B cell (primary cell): ENCODE results near the gene SNCAIP. TPM values are rescaled to one million over a fixed set of nuclear protein-coding genes. Genes with fewer than 3 reads are reported as not detected.

ENCODE experiments used
- ATAC-seq: fragments of 200-7000 bp; cut with Tn5 transposase; one replicate; pipeline ENCODE4 v1.10.0; 2021; ENCODE audit warnings: low read depth, mild to moderate bottlenecking, moderate number of reproducible peaks, moderate library complexity
- CTCF ChIA-PET: fragments of 350-600 bp; sonication (Branson Sonifier 250); formaldehyde crosslinking; loops from one replicate; lab custom pipeline; 2021; ENCODE audit warnings: antibody characterized with exemption, inconsistent platforms; lab: Charles Lee
- POLR2A ChIA-PET: fragments of 350-600 bp; sonication (Branson Sonifier 250); formaldehyde crosslinking; loops from one replicate; lab custom pipeline; 2021; ENCODE audit warnings: antibody characterized with exemption; lab: Charles Lee
- DNase-seq: peaks from one replicate; pipeline ENCODE4 v3.0.0; 2013
- H2AFZ ChIP-seq: 2 replicates; pipeline ENCODE4 v1.6.1; 2012; ENCODE audit warnings: mild to moderate bottlenecking, low read depth, low read length; ENCODE audit not compliant: insufficient read depth, poor library complexity, severe bottlenecking
- H3K27ac ChIP-seq, 2 donors: 1 replicate in 1 of 2; 2 replicates in 1 of 2; pipeline ENCODE4 v1.5.1; 2012 to 2013; ENCODE audit warnings: low read length in 2 of 2, mild to moderate bottlenecking in 2 of 2, moderate library complexity in 1 of 2
- H3K27me3 ChIP-seq, 4 experiments: fragments of 200-600 bp in 1 of 4; sonication (generic) in 1 of 4; replicated peaks in 1 of 4; 1 replicate in 2 of 4; 2 replicates in 2 of 4; pipeline versions ENCODE4 v1.6.1 to v1.7.0; 2013 to 2016; ENCODE audit warnings: low read length in 3 of 4, mild to moderate bottlenecking in 2 of 4, mixed read lengths in 1 of 4, moderate library complexity in 1 of 4; ENCODE audit not compliant: insufficient read depth in 4 of 4, control insufficient read depth in 3 of 4; ENCODE audit errors: control extremely low read depth in 1 of 4
- H3K36me3 ChIP-seq, 2 experiments: replicated peaks in 1 of 2; 1 replicate in 1 of 2; 2 replicates in 1 of 2; pipeline versions ENCODE4 v1.6.1 to v1.7.1; 2013; ENCODE audit warnings: low read length in 1 of 2; ENCODE audit not compliant: insufficient read depth in 2 of 2, control insufficient read depth in 1 of 2; ENCODE audit errors: control extremely low read depth in 1 of 2, extremely low read depth in 1 of 2
- H3K4me1 ChIP-seq, 2 donors: fragments of 200-600 bp in 1 of 2; sonication (generic) in 1 of 2; 1 replicate in 1 of 2; 2 replicates in 1 of 2; pipeline versions ENCODE4 v1.5.1 to v1.6.1; 2013 to 2017; ENCODE audit warnings: low read length in 2 of 2; ENCODE audit not compliant: control insufficient read depth in 2 of 2, insufficient read depth in 2 of 2
- H3K4me2 ChIP-seq: replicated peaks from 2 replicates; pipeline ENCODE3; 2012; ENCODE audit warnings: mild to moderate bottlenecking, low read depth, low read length; ENCODE audit not compliant: poor library complexity, severe bottlenecking
- H3K4me3 ChIP-seq, 5 experiments: fragments of 200-600 bp in 1 of 5; sonication (generic) in 1 of 5; 1 replicate in 3 of 5; 2 replicates in 2 of 5; pipeline versions ENCODE4 v1.5.1 to v1.7.0; 2011 to 2016; ENCODE audit warnings: low read length in 4 of 5, mild to moderate bottlenecking in 4 of 5, low read depth in 2 of 5, control low read depth in 1 of 5, moderate library complexity in 1 of 5; ENCODE audit not compliant: insufficient read depth in 1 of 5; ENCODE audit errors: control extremely low read depth in 1 of 5, extremely low read depth in 1 of 5
- H3K79me2 ChIP-seq: fragments of 200-600 bp; sonication (generic); one replicate; pipeline ENCODE4 v1.6.0; 2016; ENCODE audit warnings: low read length; ENCODE audit not compliant: control insufficient read depth, insufficient read depth
- H3K9ac ChIP-seq: fragments of 200-600 bp; sonication (generic); 2 replicates; pipeline ENCODE4 v1.6.1; 2017; ENCODE audit warnings: mild to moderate bottlenecking, low read length, moderate library complexity
- H3K9me3 ChIP-seq, 3 donors: one replicate each; pipeline versions ENCODE4 v1.6.1 to v1.7.1; 2013; ENCODE audit warnings: low read length in 2 of 3; ENCODE audit not compliant: control insufficient read depth in 2 of 3, insufficient read depth in 1 of 3; ENCODE audit errors: control extremely low read depth in 1 of 3
- H4K20me1 ChIP-seq: 2 replicates; pipeline ENCODE4 v1.6.0; 2012; ENCODE audit warnings: mild to moderate bottlenecking, low read length; ENCODE audit not compliant: insufficient read depth, control insufficient read depth, poor library complexity, severe bottlenecking
- H3K27ac Mint-ChIP-seq: one replicate; pipeline ENCODE4 v1.8.0; 2021; ENCODE audit warnings: mixed read lengths
- H3K27me3 Mint-ChIP-seq: one replicate; pipeline ENCODE4 v1.8.0; 2021; ENCODE audit warnings: mixed read lengths
- H3K4me1 Mint-ChIP-seq: one replicate; pipeline ENCODE4 v1.8.0; 2021; ENCODE audit warnings: mixed read lengths
- H3K4me3 Mint-ChIP-seq: one replicate; pipeline ENCODE4 v1.8.0; 2021; ENCODE audit warnings: mixed read lengths
- H3K9me3 Mint-ChIP-seq: one replicate; pipeline ENCODE4 v1.8.0; 2022; ENCODE audit warnings: mixed read lengths; ENCODE audit not compliant: insufficient read depth
- EZH2 ChIP-seq: IDR thresholded peaks from 2 replicates; pipeline ENCODE4 v1.6.1; 2012; ENCODE audit warnings: borderline replicate concordance, low read depth, mild to moderate bottlenecking, moderate library complexity, low read length; ENCODE audit not compliant: insufficient read depth, poor library complexity, severe bottlenecking
- WGBS: methylation state at CpG from one replicate; pipeline ENCODE4 v1.1.5; 2013; ENCODE audit warnings: missing lambda C conversion rate; ENCODE audit not compliant: insufficient coverage; 5-methylcytosine and 5-hydroxymethylcytosine counted together
- intact Hi-C: fragments of 100-400 bp; cut with micrococcal nuclease; formaldehyde crosslinking; loops from one replicate; pipeline ENCODE4 v1.10.0; 2022
- polyA plus RNA-seq: library from polyadenylated mRNA; depleted of rRNA; stranded (reverse); fragments of >200 nt; gene quantifications from 2 replicates; pipeline ENCODE4 v1.2.3, GENCODE V29; 2012
- total RNA-seq, 2 donors: library from RNA; stranded (reverse); fragments of 120-200 nt in 1 of 2; gene quantifications; 1 replicate in 1 of 2; 2 replicates in 1 of 2; pipeline versions ENCODE4 v1.2.3 to v1.2.4, GENCODE V29; 2013 to 2022
- TF ChIP-seq, protein P1 (sequence below): fragments of 200-600 bp; IDR thresholded peaks from one replicate; pipeline ENCODE4 v1.8.0; 2022; ENCODE audit warnings: antibody characterized with exemption, mild to moderate bottlenecking

SNCAIP gene
- total and polyA plus RNA-seq, 2 donors (not counting 1 experiment from before 2014, with no cell fraction given), result not detected

DNA sequence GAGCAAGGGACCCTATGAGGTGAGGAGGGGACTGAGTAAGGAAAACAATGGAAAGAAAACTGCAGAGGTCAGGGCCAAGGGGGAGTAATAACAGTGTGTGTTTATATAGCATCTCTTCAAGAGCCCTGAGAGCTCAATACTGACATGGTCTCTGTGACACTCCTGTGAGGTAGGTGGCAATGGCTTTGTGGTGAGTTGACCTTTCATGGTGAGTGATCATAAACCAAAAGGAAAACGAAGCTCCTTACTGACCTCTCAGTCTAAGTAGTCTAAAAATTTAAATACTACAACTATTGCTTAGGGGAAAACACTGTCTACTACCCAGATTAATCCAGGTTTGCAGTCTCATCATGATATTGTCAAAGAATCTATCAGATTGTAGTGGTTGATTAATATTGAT, 130.9 kb downstream of the SNCAIP start:
- Mint-ChIP-seq H3K4me3 (no peak overlapping the region), H3K27me3 (peaks cover 29% of the 10 kb centered on the region), H3K9me3 (no peaks in the 10 kb centered on the region), H3K4me1 (no peaks in the 10 kb centered on the region), H3K27ac (no peak overlapping the region)
- intact Hi-C loops, result no loop called here
- no peak overlapping the region for H3K4me3 ChIP-seq
- H3K4me2 ChIP-seq, result no peak overlapping the region
- DNase-seq, result no peak
- CTCF ChIA-PET, result no interaction called here
- peaks cover 0 to 15% (median 6%) of the 10 kb centered on the region in 4 experiments for H3K27me3 ChIP-seq
- POLR2A ChIA-PET, result no interaction called here
- H3K9me3 ChIP-seq, result no peaks in the 10 kb centered on the region
- no peak overlapping the region for H2AFZ ChIP-seq
- no peaks in the 10 kb centered on the region for H3K4me1 ChIP-seq
- H3K36me3 ChIP-seq, result no peaks in the 10 kb centered on the region
- TF ChIP-seq, protein P1, sequence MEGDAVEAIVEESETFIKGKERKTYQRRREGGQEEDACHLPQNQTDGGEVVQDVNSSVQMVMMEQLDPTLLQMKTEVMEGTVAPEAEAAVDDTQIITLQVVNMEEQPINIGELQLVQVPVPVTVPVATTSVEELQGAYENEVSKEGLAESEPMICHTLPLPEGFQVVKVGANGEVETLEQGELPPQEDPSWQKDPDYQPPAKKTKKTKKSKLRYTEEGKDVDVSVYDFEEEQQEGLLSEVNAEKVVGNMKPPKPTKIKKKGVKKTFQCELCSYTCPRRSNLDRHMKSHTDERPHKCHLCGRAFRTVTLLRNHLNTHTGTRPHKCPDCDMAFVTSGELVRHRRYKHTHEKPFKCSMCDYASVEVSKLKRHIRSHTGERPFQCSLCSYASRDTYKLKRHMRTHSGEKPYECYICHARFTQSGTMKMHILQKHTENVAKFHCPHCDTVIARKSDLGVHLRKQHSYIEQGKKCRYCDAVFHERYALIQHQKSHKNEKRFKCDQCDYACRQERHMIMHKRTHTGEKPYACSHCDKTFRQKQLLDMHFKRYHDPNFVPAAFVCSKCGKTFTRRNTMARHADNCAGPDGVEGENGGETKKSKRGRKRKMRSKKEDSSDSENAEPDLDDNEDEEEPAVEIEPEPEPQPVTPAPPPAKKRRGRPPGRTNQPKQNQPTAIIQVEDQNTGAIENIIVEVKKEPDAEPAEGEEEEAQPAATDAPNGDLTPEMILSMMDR, result no peak
- TF ChIP-seq EZH2, result no peak
- no CpG with 5 or more reads among the region's 1 CpG for WGBS
- no peaks in the 10 kb centered on the region for H4K20me1 ChIP-seq
- no peak overlapping the region for H3K27ac ChIP-seq
- ATAC-seq, result no peak
- H3K9ac ChIP-seq, result no peak overlapping the region
- no peaks in the 10 kb centered on the region for H3K79me2 ChIP-seq

GRCh38 chr5:122444411-122444810, 132.4 kb downstream of the SNCAIP start:
- no peak overlapping the region for H3K4me2 ChIP-seq
- H4K20me1 ChIP-seq, result no peaks in the 10 kb centered on the region
- no peaks in the 10 kb centered on the region for H3K36me3 ChIP-seq
- peaks cover 0 to 15% (median 4%) of the 10 kb centered on the region in 4 experiments for H3K27me3 ChIP-seq
- H3K4me3 ChIP-seq, result no peak overlapping the region
- no peak for ATAC-seq
- H3K27ac Mint-ChIP-seq, result no peak overlapping the region
- H3K4me1 Mint-ChIP-seq, result no peaks in the 10 kb centered on the region
- no peaks in the 10 kb centered on the region for H3K4me1 ChIP-seq
- ChIA-PET CTCF (no interaction called here), POLR2A (no interaction called here)
- H3K27me3 Mint-ChIP-seq, result peaks cover 18% of the 10 kb centered on the region
- H3K79me2 ChIP-seq, result no peaks in the 10 kb centered on the region
- TF ChIP-seq EZH2, result no peak
- TF ChIP-seq, protein P1, result no peak
- no peaks in the 10 kb centered on the region for H3K9me3 Mint-ChIP-seq
- no peak overlapping the region for H3K4me3 Mint-ChIP-seq
- H3K9ac ChIP-seq, result no peak overlapping the region
- no peak overlapping the region for H2AFZ ChIP-seq
- 98% methylated on average over 5 of the region's 5 CpGs for WGBS
- DNase-seq, result no peak
- H3K9me3 ChIP-seq, result no peaks in the 10 kb centered on the region
- intact Hi-C loops, result no loop called here
- no peak overlapping the region for H3K27ac ChIP-seq
